Activated T-helper 9 cell treated with anti-CD3 and anti-CD28 coated beads, Interleukin-2, amount 50 U/mL, for 16 hours (primary cell): ENCODE results near the gene COL25A1.
"Not testable (repeated sequence)": the region's sequence is repeated elsewhere in the genome, so short reads cannot be mapped to it uniquely, and the experiment has no call there.

Source experiments
- DNase-seq: peaks from one replicate; pipeline ENCODE4 v3.0.0-alpha.2; 2020; ENCODE audit warnings: low read depth

COL25A1 gene

GRCh38 chr4:109121561-109121960, 180.9 kb downstream of the COL25A1 start:
- DNase-seq, result no peak

- no peak for DNase-seq
Observed at GRCh38 chr4:109119852-109120251, 182.6 kb downstream of the COL25A1 start.

- no peak for DNase-seq
Observed at GRCh38 chr4:109118635-109119034, 183.8 kb downstream of the COL25A1 start.

- DNase-seq, result no peak
Observed at GRCh38 chr4:109114501-109114900, 188.0 kb downstream of the COL25A1 start.

GRCh38 chr4:109113521-109113920, 188.9 kb downstream of the COL25A1 start:
- DNase-seq, result no peak

GRCh38 chr4:109111031-109111430, 191.4 kb downstream of the COL25A1 start:
- no peak for DNase-seq

- not testable (repeated sequence) for DNase-seq
Observed at GRCh38 chr4:109108215-109108614, 194.2 kb downstream of the COL25A1 start.

GRCh38 chr4:109094056-109094455, 208.4 kb downstream of the COL25A1 start:
- no peak for DNase-seq

GRCh38 chr4:109091727-109092409, 210.6 kb downstream of the COL25A1 start:
- DNase-seq, result no peak

- no peak for DNase-seq
Observed at GRCh38 chr4:109083911-109084310, 218.5 kb downstream of the COL25A1 start.

- no peak for DNase-seq
Observed at GRCh38 chr4:109079731-109080130, 222.7 kb downstream of the COL25A1 start.

- DNase-seq, result no peak
Observed at GRCh38 chr4:109079201-109079600, 223.3 kb downstream of the COL25A1 start.

GRCh38 chr4:109078724-109079123, 223.7 kb downstream of the COL25A1 start:
- DNase-seq, result no peak

GRCh38 chr4:109077505-109077904, 225.0 kb downstream of the COL25A1 start:
- no peak for DNase-seq

GRCh38 chr4:109076709-109077108, 225.7 kb downstream of the COL25A1 start:
- DNase-seq, result not testable (repeated sequence)

- DNase-seq, result no peak
Observed at GRCh38 chr4:109075621-109076020, 226.8 kb downstream of the COL25A1 start.

GRCh38 chr4:109072595-109072994, 229.9 kb downstream of the COL25A1 start:
- no peak for DNase-seq

GRCh38 chr4:109070677-109071076, 231.8 kb downstream of the COL25A1 start:
- DNase-seq, result not testable (repeated sequence)

- no peak for DNase-seq
Observed at GRCh38 chr4:109067508-109068235, 234.8 kb downstream of the COL25A1 start.

- no peak for DNase-seq
Observed at GRCh38 chr4:109065006-109065405, 237.5 kb downstream of the COL25A1 start.

GRCh38 chr4:109053257-109053656, 249.2 kb downstream of the COL25A1 start:
- no peak for DNase-seq

GRCh38 chr4:109052821-109053220, 249.6 kb downstream of the COL25A1 start:
- no peak for DNase-seq

- no peak for DNase-seq
Observed at GRCh38 chr4:109051054-109051453, 251.4 kb downstream of the COL25A1 start.

GRCh38 chr4:109049926-109050325, 252.5 kb downstream of the COL25A1 start:
- DNase-seq, result no peak
